ENCODE data around the gene MYCN. TPM values are rescaled to one million over a fixed set of nuclear protein-coding genes. Genes with fewer than 3 reads are reported as not detected.

MYCN gene
- total and polyA plus RNA-seq, 2 of the 13 experiments (the other 11 are each of a cell fraction or from before 2014, with no cell fraction given) = not detected

- H2AFZ ChIP-seq (ENCODE audit: low read length) = no peak overlapping the region
- CTCF ChIA-PET (ENCODE audit: low intra/inter-chr PET ratio, low total read pairs) = no interaction called here
- WGBS (ENCODE audit: low lambda C conversion rate) = 65% methylated on average over 7 of the region's 7 CpGs
- ATAC-seq (no peak), FAIRE-seq (no peak), DNase-seq (ENCODE audit: low spot score) (no peak)
- H3K4me2 ChIP-seq (ENCODE audit: low read depth, low read length) = no peak overlapping the region
- no peaks in the 10 kb centered on the region for H3K79me2 ChIP-seq (ENCODE audit: insufficient read depth, low read length)
- TF ChIP-seq POLR2A (IDR thresholded peaks at IDR 0.05; ENCODE audit: insufficient read depth in 1 of 2, low read depth in 2 of 2, low read length in 2 of 2) (no peak), ZNF335 (CRISPR knock-in tag; IDR thresholded peaks at IDR 0.05) (no peak), ZNF224 (CRISPR knock-in tag; IDR thresholded peaks at IDR 0.05) (no peak), NFE2 (CRISPR knock-in tag; IDR thresholded peaks at IDR 0.05) (no peak), ARNT (IDR thresholded peaks at IDR 0.05) (no peak), ZNF614 (CRISPR knock-in tag; IDR thresholded peaks at IDR 0.05; ENCODE audit: borderline replicate concordance) (no peak), HMG20A (CRISPR knock-in tag; IDR thresholded peaks at IDR 0.05; ENCODE audit: borderline replicate concordance) (no peak), ONECUT2 (CRISPR knock-in tag; IDR thresholded peaks at IDR 0.05) (no peak), ZNF703 (CRISPR knock-in tag; IDR thresholded peaks at IDR 0.05; ENCODE audit: borderline replicate concordance) (no peak), SP2 (CRISPR knock-in tag; IDR thresholded peaks at IDR 0.05) (no peak), FOXM1 (CRISPR knock-in tag; IDR thresholded peaks at IDR 0.05) (no peak), ZNF251 (CRISPR knock-in tag; IDR thresholded peaks at IDR 0.05) (no peak), BCL3 (CRISPR knock-in tag; IDR thresholded peaks at IDR 0.05) (no peak), SALL1 (CRISPR knock-in tag; IDR thresholded peaks at IDR 0.05) (no peak)
- H3K27me3 ChIP-seq (ENCODE audit: control insufficient read depth in 1 of 2, insufficient read depth in 2 of 2, low read length in 2 of 2) = no peaks in the 10 kb centered on the region
- H3K4me3 ChIP-seq (replicated peaks in 1 of 3; ENCODE audit: insufficient read depth in 1 of 3, low read depth in 2 of 3, low read length in 3 of 3) = no peak overlapping the region
- 0 out of 2 replicates have a peak, but pooled peaks cover 7% of the 10 kb centered on the region for H3K4me1 ChIP-seq (ENCODE audit: insufficient read depth, low read length)
- in situ Hi-C loops (cut with HindIII; ENCODE audit: extremely low pct_ligation_motif_present, low pct_unique_long_range_greater_than_20kb) = no loop called here
- no peaks in the 10 kb centered on the region for H3K9me3 ChIP-seq (ENCODE audit: low read length)
- no peaks in the 10 kb centered on the region for H3K36me3 ChIP-seq (replicated peaks in 1 of 2; ENCODE audit: control insufficient read depth in 1 of 2, insufficient read depth in 2 of 2, low read length in 2 of 2)
- H3K9ac ChIP-seq (ENCODE audit: insufficient read depth, low read depth, low read length) = no peak overlapping the region
- intact Hi-C loops (cut with micrococcal nuclease; ENCODE audit: unreplicated experiment) = no loop called here
- H4K20me1 ChIP-seq (ENCODE audit: insufficient read depth, low read length) = no peaks in the 10 kb centered on the region
- H3K27ac ChIP-seq (ENCODE audit: extremely low read length, insufficient read depth, low read length) = no peak overlapping the region
- no TSS peak for BruUV-seq (replicated peaks)
- POLR2A ChIA-PET = no interaction called here
These were observed 14.1 kb upstream of the MYCN start for GRCh38 chr2:15926252-15926651.

Measured in HepG2 (cell line).